T-helper 1 cell treated with Interleukin-12 subunit alpha and Interleukin-12 subunit beta and Interleukin-4 antibody, amounts not matched to agents 30 μg/mL and 1 μg/mL, for 36 hours (primary cell): Measurements from ENCODE around the gene ACTL7A.
"Not testable (repeated sequence)": the region's sequence is repeated elsewhere in the genome, so short reads cannot be mapped to it uniquely, and the experiment has no call there.

Experiments used
- H3K27ac Mint-ChIP-seq: one replicate; pipeline ENCODE4 v1.8.0; 2021; ENCODE audit warnings: mild to moderate bottlenecking, mixed read lengths
- H3K27me3 Mint-ChIP-seq: one replicate; pipeline ENCODE4 v1.8.0; 2021; ENCODE audit warnings: low read depth, mixed read lengths
- H3K36me3 Mint-ChIP-seq: one replicate; pipeline ENCODE4 v1.8.0; 2021; ENCODE audit warnings: low read depth, mixed read lengths
- H3K4me1 Mint-ChIP-seq: one replicate; pipeline ENCODE4 v1.8.0; 2021; ENCODE audit warnings: low read depth, mixed read lengths
- H3K4me3 Mint-ChIP-seq: one replicate; pipeline ENCODE4 v1.8.0; 2021; ENCODE audit warnings: mild to moderate bottlenecking, moderate library complexity, mixed read lengths
- H3K9me3 Mint-ChIP-seq: one replicate; pipeline ENCODE4 v1.8.0; 2021; ENCODE audit warnings: mixed read lengths

Gene ACTL7A

GRCh38 chr9:108882052-108882888 lies 20.2 kb downstream of the ACTL7A start:
- Mint-ChIP-seq H3K27me3 (no peaks in the 10 kb centered on the region), H3K27ac (no peak overlapping the region), H3K9me3 (no peaks in the 10 kb centered on the region), H3K4me1 (peaks cover 8% of the 10 kb centered on the region), H3K36me3 (peaks cover 37% of the 10 kb centered on the region), H3K4me3 (no peak overlapping the region)

GRCh38 chr9:108883085-108883484 lies 21.0 kb downstream of the ACTL7A start:
- Mint-ChIP-seq H3K4me3 (no peak overlapping the region), H3K36me3 (peaks cover 33% of the 10 kb centered on the region), H3K9me3 (no peaks in the 10 kb centered on the region), H3K4me1 (peaks cover 8% of the 10 kb centered on the region), H3K27me3 (no peaks in the 10 kb centered on the region), H3K27ac (no peak overlapping the region)

- Mint-ChIP-seq H3K4me1 (peaks cover 8% of the 10 kb centered on the region), H3K9me3 (no peaks in the 10 kb centered on the region), H3K27me3 (no peaks in the 10 kb centered on the region), H3K27ac (no peak overlapping the region), H3K36me3 (peaks cover 25% of the 10 kb centered on the region), H3K4me3 (no peak overlapping the region)
These were observed 22.6 kb downstream of the ACTL7A start for GRCh38 chr9:108884701-108885100.

GRCh38 chr9:108885643-108886348 lies 23.7 kb downstream of the ACTL7A start:
- peak overlapping the region; percentile 16 for H3K27ac Mint-ChIP-seq
- H3K27me3 Mint-ChIP-seq: no peaks in the 10 kb centered on the region
- peaks cover 8% of the 10 kb centered on the region for H3K4me1 Mint-ChIP-seq
- no peak overlapping the region for H3K4me3 Mint-ChIP-seq
- H3K9me3 Mint-ChIP-seq: no peaks in the 10 kb centered on the region
- H3K36me3 Mint-ChIP-seq: peaks cover 26% of the 10 kb centered on the region

GRCh38 chr9:108886594-108887271 lies 24.7 kb downstream of the ACTL7A start:
- H3K4me3 Mint-ChIP-seq, H3K9me3 Mint-ChIP-seq, H3K27me3 Mint-ChIP-seq, H3K4me1 Mint-ChIP-seq, H3K27ac Mint-ChIP-seq: not testable (repeated sequence)
- peaks cover 31% of the 10 kb centered on the region for H3K36me3 Mint-ChIP-seq

GRCh38 chr9:108889649-108890067 lies 27.6 kb downstream of the ACTL7A start:
- Mint-ChIP-seq H3K27me3 (no peaks in the 10 kb centered on the region), H3K9me3 (no peaks in the 10 kb centered on the region), H3K4me1 (peaks cover 8% of the 10 kb centered on the region), H3K36me3 (peaks cover 39% of the 10 kb centered on the region), H3K27ac (no peak overlapping the region), H3K4me3 (no peak overlapping the region)

GRCh38 chr9:108894225-108894997 lies 32.3 kb downstream of the ACTL7A start:
- H3K27me3 Mint-ChIP-seq: no peaks in the 10 kb centered on the region
- H3K4me1 Mint-ChIP-seq: no peaks in the 10 kb centered on the region
- H3K9me3 Mint-ChIP-seq: no peaks in the 10 kb centered on the region
- H3K36me3 Mint-ChIP-seq: peaks cover 50% of the 10 kb centered on the region
- H3K4me3 Mint-ChIP-seq: no peak overlapping the region
- no peak overlapping the region for H3K27ac Mint-ChIP-seq

- Mint-ChIP-seq H3K27ac (no peak overlapping the region), H3K4me1 (no peaks in the 10 kb centered on the region), H3K9me3 (no peaks in the 10 kb centered on the region), H3K4me3 (no peak overlapping the region), H3K36me3 (peaks cover 43% of the 10 kb centered on the region), H3K27me3 (no peaks in the 10 kb centered on the region)
These were observed 35.4 kb downstream of the ACTL7A start for GRCh38 chr9:108897324-108898096.

GRCh38 chr9:108899023-108899695 lies 37.1 kb downstream of the ACTL7A start:
- H3K4me1 Mint-ChIP-seq, H3K27ac Mint-ChIP-seq, H3K4me3 Mint-ChIP-seq, H3K9me3 Mint-ChIP-seq, H3K27me3 Mint-ChIP-seq: not testable (repeated sequence)
- peaks cover 45% of the 10 kb centered on the region for H3K36me3 Mint-ChIP-seq

- no peaks in the 10 kb centered on the region for H3K9me3 Mint-ChIP-seq
- no peak overlapping the region for H3K4me3 Mint-ChIP-seq
- no peaks in the 10 kb centered on the region for H3K27me3 Mint-ChIP-seq
- H3K36me3 Mint-ChIP-seq: peaks cover 43% of the 10 kb centered on the region
- no peak overlapping the region for H3K27ac Mint-ChIP-seq
- H3K4me1 Mint-ChIP-seq: no peaks in the 10 kb centered on the region
These were observed 38.1 kb downstream of the ACTL7A start for GRCh38 chr9:108900176-108900575.

- no peak overlapping the region for H3K27ac Mint-ChIP-seq
- no peaks in the 10 kb centered on the region for H3K27me3 Mint-ChIP-seq
- no peak overlapping the region for H3K4me3 Mint-ChIP-seq
- H3K4me1 Mint-ChIP-seq: no peaks in the 10 kb centered on the region
- no peaks in the 10 kb centered on the region for H3K9me3 Mint-ChIP-seq
- H3K36me3 Mint-ChIP-seq: peaks cover 37% of the 10 kb centered on the region
These were observed 41.5 kb downstream of the ACTL7A start for GRCh38 chr9:108903420-108904103.

- H3K27me3 Mint-ChIP-seq: no peaks in the 10 kb centered on the region
- no peak overlapping the region for H3K4me3 Mint-ChIP-seq
- peaks cover 41% of the 10 kb centered on the region for H3K36me3 Mint-ChIP-seq
- no peak overlapping the region for H3K27ac Mint-ChIP-seq
- H3K9me3 Mint-ChIP-seq: no peaks in the 10 kb centered on the region
- no peaks in the 10 kb centered on the region for H3K4me1 Mint-ChIP-seq
These were observed 42.1 kb downstream of the ACTL7A start for GRCh38 chr9:108904161-108904560.

- H3K9me3 Mint-ChIP-seq: no peaks in the 10 kb centered on the region
- no peak overlapping the region for H3K4me3 Mint-ChIP-seq
- peaks cover 46% of the 10 kb centered on the region for H3K36me3 Mint-ChIP-seq
- no peak overlapping the region for H3K27ac Mint-ChIP-seq
- H3K27me3 Mint-ChIP-seq: no peaks in the 10 kb centered on the region
- no peaks in the 10 kb centered on the region for H3K4me1 Mint-ChIP-seq
These were observed 43.4 kb downstream of the ACTL7A start for GRCh38 chr9:108905494-108905893.
